Measurements from ENCODE around the gene PEAK1.
"Not testable (repeated sequence)": the region's sequence is repeated elsewhere in the genome, so short reads cannot be mapped to it uniquely, and the experiment has no call there.

PEAK1 gene

GRCh38 chr15:77311618-77312398, 108.1 kb downstream of the PEAK1 start:
- no peak for DNase-seq

- DNase-seq = no peak
These were observed 108.9 kb downstream of the PEAK1 start for GRCh38 chr15:77311020-77311419.

GRCh38 chr15:77309392-77309791, 110.5 kb downstream of the PEAK1 start:
- no peak for DNase-seq

GRCh38 chr15:77305953-77306352, 114.0 kb downstream of the PEAK1 start:
- DNase-seq = no peak

- no peak for DNase-seq
These were observed 123.0 kb downstream of the PEAK1 start for GRCh38 chr15:77296773-77297337.

GRCh38 chr15:77295446-77295845, 124.5 kb downstream of the PEAK1 start:
- no peak for DNase-seq

- DNase-seq = no peak
These were observed 126.8 kb downstream of the PEAK1 start for GRCh38 chr15:77292969-77293558.

- no peak for DNase-seq
These were observed 128.8 kb downstream of the PEAK1 start for GRCh38 chr15:77291107-77291506.

GRCh38 chr15:77287385-77287784, 132.5 kb downstream of the PEAK1 start:
- DNase-seq = no peak

- DNase-seq = no peak
These were observed 134.6 kb downstream of the PEAK1 start for GRCh38 chr15:77285057-77285997.

GRCh38 chr15:77282333-77282732, 137.6 kb downstream of the PEAK1 start:
- no peak for DNase-seq

- DNase-seq = no peak
These were observed 143.0 kb downstream of the PEAK1 start for GRCh38 chr15:77276943-77277342.

- no peak for DNase-seq
These were observed 143.8 kb downstream of the PEAK1 start for GRCh38 chr15:77276096-77276495.

- DNase-seq = not testable (repeated sequence)
These were observed 146.8 kb downstream of the PEAK1 start for GRCh38 chr15:77273136-77273535.

- no peak for DNase-seq
These were observed 153.1 kb downstream of the PEAK1 start for GRCh38 chr15:77266708-77267386.

- no peak for DNase-seq
These were observed 164.5 kb downstream of the PEAK1 start for GRCh38 chr15:77255385-77255784.

GRCh38 chr15:77251662-77252061, 168.2 kb downstream of the PEAK1 start:
- peak in 8 of 56 donors; percentile 1 to 20 (median 12) for DNase-seq

GRCh38 chr15:77247116-77247515, 172.8 kb downstream of the PEAK1 start:
- DNase-seq = no peak

GRCh38 chr15:77243716-77244401, 176.0 kb downstream of the PEAK1 start:
- DNase-seq = peak in 1 of 56 donors; percentile 4

- DNase-seq = no peak
These were observed 176.8 kb downstream of the PEAK1 start for GRCh38 chr15:77243135-77243534.
